Fibroblast of peridontal ligament (primary cell): ENCODE measurements around the gene SF3B6.

Experiments
- DNase-seq: peaks from one replicate; pipeline ENCODE4 v3.0.0-alpha.2; 2010; ENCODE audit errors: extremely low read depth

SF3B6 gene

GRCh38 chr2:24019729-24020128, 56.4 kb downstream of the SF3B6 start:
- no peak for DNase-seq

- DNase-seq: no peak
These were observed 57.9 kb downstream of the SF3B6 start for GRCh38 chr2:24018241-24018640.

GRCh38 chr2:24017711-24018110, 58.4 kb downstream of the SF3B6 start:
- no peak for DNase-seq
